Measurements from ENCODE around the gene RICTOR. TPM values are rescaled to one million over a fixed set of nuclear protein-coding genes. Genes with fewer than 3 reads are reported as not detected.

The RICTOR gene
- total and polyA plus RNA-seq, 2 donors from 2014 or later = 3.4 to 43.8 TPM

GRCh38 chr5:39082995-39083394, 8.8 kb upstream of the RICTOR start:
- H3K9ac ChIP-seq (ENCODE audit: low read length in 3 of 3) = no peak overlapping the region
- FAIRE-seq (no peak), DNase-seq (no peak)
- no peaks in the 10 kb centered on the region for H3K36me3 ChIP-seq (ENCODE audit: control insufficient read depth in 2 of 3, insufficient read depth in 3 of 3, low read length in 3 of 3)
- H3K27ac ChIP-seq (ENCODE audit: low read depth in 2 of 2, low read length in 2 of 2) = no peak overlapping the region
- no peaks in the 10 kb centered on the region for H3K27me3 ChIP-seq (ENCODE audit: control insufficient read depth, insufficient read depth, low read length)
- no peak overlapping the region for H3K4me3 ChIP-seq (ENCODE audit: low read length in 3 of 3)
- intact Hi-C loops (cut with DNase I) = no loop called here
- TF ChIP-seq CTCF (IDR thresholded peaks at IDR 0.05; ENCODE audit: borderline replicate concordance, extremely low read depth, insufficient read depth) = no peak
- H3K4me1 ChIP-seq (ENCODE audit: control insufficient read depth in 2 of 3, insufficient read depth in 2 of 3, low read depth in 1 of 3, low read length in 3 of 3) = no peaks in the 10 kb centered on the region
- no peaks in the 10 kb centered on the region for H3K9me3 ChIP-seq (ENCODE audit: control insufficient read depth in 2 of 3, insufficient read depth in 1 of 3, low read length in 3 of 3)

- DNase-seq (peak in 3 of 5 donors; percentile 36 to 59 (median 43)), FAIRE-seq (peak; percentile 92)
Observed at GRCh38 chr5:39080597-39081204, 6.5 kb upstream of the RICTOR start.

GRCh38 chr5:39080168-39080567, 6.0 kb upstream of the RICTOR start:
- Histone ChIP-seq H3K36me3 (ENCODE audit: control insufficient read depth in 2 of 3, insufficient read depth in 3 of 3, low read length in 3 of 3) (no peaks in the 10 kb centered on the region), H3K9me3 (ENCODE audit: control insufficient read depth in 2 of 3, insufficient read depth in 1 of 3, low read length in 3 of 3) (no peaks in the 10 kb centered on the region), H3K4me1 (ENCODE audit: control insufficient read depth in 2 of 3, insufficient read depth in 2 of 3, low read depth in 1 of 3, low read length in 3 of 3) (no peaks in the 10 kb centered on the region), H3K27me3 (ENCODE audit: control insufficient read depth, insufficient read depth, low read length) (no peaks in the 10 kb centered on the region), H3K4me3 (ENCODE audit: low read length in 3 of 3) (no peak overlapping the region), H3K27ac (ENCODE audit: low read depth in 2 of 2, low read length in 2 of 2) (no peak overlapping the region), H3K9ac (ENCODE audit: low read length in 3 of 3) (no peak overlapping the region)
- no peak for DNase-seq
- intact Hi-C loops (cut with DNase I) = no loop called here
- FAIRE-seq = no peak
- no peak for TF ChIP-seq CTCF (IDR thresholded peaks at IDR 0.05; ENCODE audit: borderline replicate concordance, extremely low read depth, insufficient read depth)

More at GRCh38 chr5:39080597-39081204, 6.5 kb upstream of the RICTOR start:
- Histone ChIP-seq H3K27me3 (ENCODE audit: control insufficient read depth, insufficient read depth, low read length) (no peaks in the 10 kb centered on the region), H3K36me3 (ENCODE audit: control insufficient read depth in 2 of 3, insufficient read depth in 3 of 3, low read length in 3 of 3) (no peaks in the 10 kb centered on the region), H3K27ac (ENCODE audit: low read depth in 2 of 2, low read length in 2 of 2) (no peak overlapping the region), H3K4me1 (ENCODE audit: control insufficient read depth in 2 of 3, insufficient read depth in 2 of 3, low read depth in 1 of 3, low read length in 3 of 3) (no peaks in the 10 kb centered on the region), H3K9me3 (ENCODE audit: control insufficient read depth in 2 of 3, insufficient read depth in 1 of 3, low read length in 3 of 3) (no peaks in the 10 kb centered on the region), H3K4me3 (ENCODE audit: low read length in 3 of 3) (no peak overlapping the region), H3K9ac (ENCODE audit: low read length in 3 of 3) (no peak overlapping the region)
- intact Hi-C loops (cut with DNase I) = no loop called here
- peak; percentile 84 for TF ChIP-seq CTCF (IDR thresholded peaks at IDR 0.05; ENCODE audit: borderline replicate concordance, extremely low read depth, insufficient read depth)

- Histone ChIP-seq H3K9ac (ENCODE audit: low read length in 3 of 3) (no peak overlapping the region), H3K9me3 (ENCODE audit: control insufficient read depth in 2 of 3, insufficient read depth in 1 of 3, low read length in 3 of 3) (no peaks in the 10 kb centered on the region), H3K36me3 (ENCODE audit: control insufficient read depth in 2 of 3, insufficient read depth in 3 of 3, low read length in 3 of 3) (no peaks in the 10 kb centered on the region), H3K27me3 (ENCODE audit: control insufficient read depth, insufficient read depth, low read length) (no peaks in the 10 kb centered on the region), H3K4me3 (ENCODE audit: low read length in 3 of 3) (no peak overlapping the region), H3K27ac (ENCODE audit: low read depth in 2 of 2, low read length in 2 of 2) (no peak overlapping the region), H3K4me1 (ENCODE audit: control insufficient read depth in 2 of 3, insufficient read depth in 2 of 3, low read depth in 1 of 3, low read length in 3 of 3) (no peaks in the 10 kb centered on the region)
- TF ChIP-seq CTCF (IDR thresholded peaks at IDR 0.05; ENCODE audit: borderline replicate concordance, extremely low read depth, insufficient read depth) = no peak
- FAIRE-seq (no peak), DNase-seq (no peak)
- intact Hi-C loops (cut with DNase I) = no loop called here
Observed at GRCh38 chr5:39079147-39079546, 4.9 kb upstream of the RICTOR start.
